Left ventricle myocardium inferior (tissue), 1 donor: Measurements from ENCODE around the gene MMADHC. TPM values are rescaled to one million over a fixed set of nuclear protein-coding genes. Genes with fewer than 3 reads are reported as not detected.

Source experiments
- DNase-seq: peaks from one replicate; pipeline ENCODE4 v3.0.0-alpha.2; 2020
- H3K27ac ChIP-seq: fragments of 200-600 bp; replicated peaks from 2 replicates; pipeline ENCODE4 v1.8.0; 2021
- H3K27me3 ChIP-seq: fragments of 200-600 bp; 2 replicates; pipeline ENCODE4 v1.8.0; 2021; ENCODE audit warnings: low read depth
- H3K36me3 ChIP-seq: fragments of 200-600 bp; 2 replicates; pipeline ENCODE4 v1.8.0; 2021
- H3K4me1 ChIP-seq: fragments of 200-600 bp; 2 replicates; pipeline ENCODE4 v1.8.0; 2021
- H3K4me3 ChIP-seq: fragments of 200-600 bp; 2 replicates; pipeline ENCODE4 v1.8.0; 2021; ENCODE audit warnings: mild to moderate bottlenecking, moderate library complexity
- H3K9me3 ChIP-seq: fragments of 200-600 bp; replicated peaks from 2 replicates; pipeline ENCODE4 v1.8.0; 2021
- intact Hi-C: fragments of 100-400 bp; cut with micrococcal nuclease; formaldehyde crosslinking; loops from one replicate; pipeline ENCODE4 v1.11.0; 2022
- total RNA-seq: library from RNA; stranded (reverse); fragmentation: NEBNext Ultra II Directional; extraction: Animal tissue kit (Norgen Biotek cat#: 25700); gene quantifications from one replicate; pipeline ENCODE4 v1.2.1, GENCODE V29; 2021
- TF ChIP-seq, protein P1 (sequence below): fragments of 200-600 bp; IDR thresholded peaks from 2 replicates; pipeline ENCODE4 v1.8.0; 2021; ENCODE audit warnings: antibody characterized with exemption, mild to moderate bottlenecking, borderline replicate concordance
- donor health status: DM: no; HTN: yes; CAD: no; lungs with severe emphysema.

The MMADHC gene
- total RNA-seq, 1 donor from 2014 or later, result 109 TPM

DNA sequence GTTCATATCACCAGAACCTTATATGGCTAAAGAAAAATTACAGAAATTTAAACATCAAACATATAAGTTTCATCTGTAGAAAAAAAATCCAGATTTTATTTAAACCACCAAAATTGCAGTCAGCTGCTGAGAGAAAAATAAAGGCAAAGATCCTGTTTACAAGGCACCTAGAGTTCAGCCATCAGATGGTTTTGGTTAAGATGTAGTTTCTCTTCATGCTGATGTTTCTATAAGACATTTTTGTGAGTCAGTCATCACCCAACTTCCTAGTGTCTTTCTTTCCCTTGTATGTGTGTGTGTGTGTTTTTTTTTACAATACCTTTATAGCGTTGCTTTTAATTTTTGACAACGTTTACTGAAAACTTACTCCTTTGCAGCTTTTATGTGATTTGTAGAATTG lies 26.1 kb upstream of the MMADHC start:
- intact Hi-C loops, result no loop called here
- Histone ChIP-seq H3K9me3 (no peaks in the 10 kb centered on the region), H3K27ac (no peak overlapping the region), H3K4me1 (no peaks in the 10 kb centered on the region), H3K36me3 (no peaks in the 10 kb centered on the region), H3K27me3 (no peaks in the 10 kb centered on the region), H3K4me3 (no peak overlapping the region)
- no peak for DNase-seq
- TF ChIP-seq, protein P1, sequence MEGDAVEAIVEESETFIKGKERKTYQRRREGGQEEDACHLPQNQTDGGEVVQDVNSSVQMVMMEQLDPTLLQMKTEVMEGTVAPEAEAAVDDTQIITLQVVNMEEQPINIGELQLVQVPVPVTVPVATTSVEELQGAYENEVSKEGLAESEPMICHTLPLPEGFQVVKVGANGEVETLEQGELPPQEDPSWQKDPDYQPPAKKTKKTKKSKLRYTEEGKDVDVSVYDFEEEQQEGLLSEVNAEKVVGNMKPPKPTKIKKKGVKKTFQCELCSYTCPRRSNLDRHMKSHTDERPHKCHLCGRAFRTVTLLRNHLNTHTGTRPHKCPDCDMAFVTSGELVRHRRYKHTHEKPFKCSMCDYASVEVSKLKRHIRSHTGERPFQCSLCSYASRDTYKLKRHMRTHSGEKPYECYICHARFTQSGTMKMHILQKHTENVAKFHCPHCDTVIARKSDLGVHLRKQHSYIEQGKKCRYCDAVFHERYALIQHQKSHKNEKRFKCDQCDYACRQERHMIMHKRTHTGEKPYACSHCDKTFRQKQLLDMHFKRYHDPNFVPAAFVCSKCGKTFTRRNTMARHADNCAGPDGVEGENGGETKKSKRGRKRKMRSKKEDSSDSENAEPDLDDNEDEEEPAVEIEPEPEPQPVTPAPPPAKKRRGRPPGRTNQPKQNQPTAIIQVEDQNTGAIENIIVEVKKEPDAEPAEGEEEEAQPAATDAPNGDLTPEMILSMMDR, result no peak

DNA sequence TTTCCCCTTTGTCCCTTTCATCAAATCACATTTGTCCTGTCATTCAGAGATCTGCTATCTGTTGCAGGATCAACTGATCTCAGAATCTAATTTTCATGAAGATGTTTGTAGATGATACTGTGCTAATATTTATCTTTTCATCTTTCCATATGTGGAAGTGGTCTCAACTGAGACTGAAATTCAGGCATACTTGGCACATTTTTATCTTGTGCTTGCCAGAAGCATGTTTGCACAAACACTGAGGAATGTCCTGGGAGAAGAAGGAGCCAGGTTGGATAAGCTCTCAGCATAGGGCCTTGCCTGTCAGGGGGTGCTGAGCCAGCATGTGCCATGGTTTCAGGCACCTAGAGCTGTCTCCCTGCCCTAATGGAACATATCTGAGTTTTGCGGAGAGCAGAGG lies 24.5 kb upstream of the MMADHC start:
- Histone ChIP-seq H3K27me3 (no peaks in the 10 kb centered on the region), H3K36me3 (no peaks in the 10 kb centered on the region), H3K9me3 (peaks cover 4% of the 10 kb centered on the region), H3K27ac (no peak overlapping the region), H3K4me3 (no peak overlapping the region), H3K4me1 (no peaks in the 10 kb centered on the region)
- TF ChIP-seq, protein P1, result no peak
- intact Hi-C loops, result no loop called here
- DNase-seq, result no peak

DNA sequence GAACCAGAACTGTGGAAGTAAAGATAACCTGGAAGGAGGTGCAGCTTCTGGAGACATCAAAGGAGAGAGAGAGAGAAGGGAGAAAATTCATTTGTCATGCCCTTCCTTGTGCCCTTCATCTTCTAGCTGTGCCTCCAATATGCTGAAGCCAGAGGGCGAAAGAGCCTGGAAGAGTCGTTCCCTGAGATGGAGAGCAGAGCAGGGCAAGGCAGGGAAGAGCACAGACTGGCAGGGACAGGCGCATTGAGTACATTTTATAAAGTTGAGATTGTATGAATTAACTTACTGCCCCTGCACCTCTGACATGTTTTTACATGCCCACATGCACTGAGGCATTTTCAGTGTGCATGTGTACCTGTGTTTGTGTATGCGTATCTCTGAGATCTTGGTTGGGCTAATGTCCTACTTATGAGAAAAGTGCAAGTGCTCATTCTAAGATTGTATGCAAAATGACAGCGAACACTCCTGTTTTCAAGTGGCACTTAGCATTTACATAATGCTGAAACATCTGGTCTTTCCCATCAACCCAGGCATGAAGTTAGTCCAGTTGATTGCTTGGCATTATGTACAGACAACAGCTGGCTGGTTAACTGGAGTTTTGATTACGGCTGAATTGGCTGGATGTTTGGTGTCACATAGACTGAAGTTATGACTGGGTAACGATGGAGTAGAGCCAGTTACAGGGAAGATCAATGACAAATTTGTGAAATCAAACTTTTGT lies 23.7 kb upstream of the MMADHC start:
- no peaks in the 10 kb centered on the region for H3K36me3 ChIP-seq
- no peak overlapping the region for H3K27ac ChIP-seq
- TF ChIP-seq, protein P1, result no peak
- H3K9me3 ChIP-seq, result peaks cover 4% of the 10 kb centered on the region
- no peaks in the 10 kb centered on the region for H3K27me3 ChIP-seq
- H3K4me3 ChIP-seq, result no peak overlapping the region
- no peak for DNase-seq
- H3K4me1 ChIP-seq, result no peaks in the 10 kb centered on the region
- intact Hi-C loops, result no loop called here

DNA sequence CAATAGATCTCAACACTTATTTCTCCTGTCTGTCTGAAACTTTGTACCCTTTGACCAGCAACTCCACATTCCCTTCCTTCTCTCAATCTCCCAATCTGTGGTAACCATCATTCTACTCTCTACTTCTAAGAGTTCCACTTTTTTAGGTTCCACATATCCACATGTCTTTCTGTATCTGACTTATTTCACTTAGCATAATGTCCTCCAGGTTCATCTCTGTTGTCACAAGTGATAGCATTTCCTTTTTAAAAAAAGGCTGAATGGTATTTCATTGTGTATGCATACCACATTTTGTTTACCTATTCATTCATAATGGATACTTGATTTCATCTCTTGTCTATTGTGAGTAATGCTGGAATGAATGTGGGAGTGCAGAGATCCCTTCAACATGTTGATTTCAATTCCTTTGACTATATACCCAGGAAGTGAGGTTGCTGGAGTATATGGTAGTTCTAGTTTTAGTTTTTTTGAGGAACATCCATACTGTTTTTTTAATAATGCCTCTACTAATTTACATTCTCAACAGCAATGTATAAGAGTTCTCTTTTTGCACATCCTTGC lies 18.8 kb upstream of the MMADHC start:
- intact Hi-C loops, result loop anchor here (10.0 kb wide), 1 partner anchor 1448 kb away; no protein-coding TSS in a partner anchor
- DNase-seq, result no peak

DNA sequence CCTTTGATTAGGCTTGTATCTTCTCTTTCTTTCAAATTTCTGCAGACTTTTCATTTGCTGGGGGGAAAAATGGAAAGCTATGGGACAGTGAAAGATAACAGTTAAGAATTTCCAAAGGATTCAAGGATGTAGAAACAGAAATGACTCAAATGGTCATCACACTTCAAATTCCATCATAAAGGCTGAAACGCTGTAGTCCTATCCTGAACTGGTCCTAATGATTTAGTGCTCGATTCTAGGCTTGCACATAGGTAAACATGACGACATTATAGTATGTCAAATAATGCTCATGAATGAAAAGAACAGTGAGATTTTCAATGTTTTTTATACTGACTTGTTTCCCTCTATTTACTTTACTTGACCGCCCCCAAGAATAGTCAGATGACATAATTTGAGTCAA lies 15.7 kb upstream of the MMADHC start:
- H3K36me3 ChIP-seq, result no peaks in the 10 kb centered on the region
- H3K9me3 ChIP-seq, result peaks cover 7% of the 10 kb centered on the region
- H3K4me3 ChIP-seq, result no peak overlapping the region
- H3K27me3 ChIP-seq, result no peaks in the 10 kb centered on the region
- intact Hi-C loops, result loop anchor here (10.0 kb wide), 1 partner anchor 1452 kb away; no protein-coding TSS in a partner anchor
- H3K4me1 ChIP-seq, result no peaks in the 10 kb centered on the region
- no peak for DNase-seq
- TF ChIP-seq, protein P1, result no peak
- no peak overlapping the region for H3K27ac ChIP-seq

More for the DNA sequence above, 18.8 kb upstream of the MMADHC start:
- Histone ChIP-seq H3K36me3 (no peaks in the 10 kb centered on the region), H3K27ac (no peak overlapping the region), H3K4me1 (no peaks in the 10 kb centered on the region), H3K4me3 (no peak overlapping the region), H3K9me3 (peaks cover 4% of the 10 kb centered on the region), H3K27me3 (no peaks in the 10 kb centered on the region)
- TF ChIP-seq, protein P1, result no peak
